ENCODE data around the gene OSBPL6.
"Not testable (repeated sequence)": the region's sequence is repeated elsewhere in the genome, so short reads cannot be mapped to it uniquely, and the experiment has no call there.

DNA sequence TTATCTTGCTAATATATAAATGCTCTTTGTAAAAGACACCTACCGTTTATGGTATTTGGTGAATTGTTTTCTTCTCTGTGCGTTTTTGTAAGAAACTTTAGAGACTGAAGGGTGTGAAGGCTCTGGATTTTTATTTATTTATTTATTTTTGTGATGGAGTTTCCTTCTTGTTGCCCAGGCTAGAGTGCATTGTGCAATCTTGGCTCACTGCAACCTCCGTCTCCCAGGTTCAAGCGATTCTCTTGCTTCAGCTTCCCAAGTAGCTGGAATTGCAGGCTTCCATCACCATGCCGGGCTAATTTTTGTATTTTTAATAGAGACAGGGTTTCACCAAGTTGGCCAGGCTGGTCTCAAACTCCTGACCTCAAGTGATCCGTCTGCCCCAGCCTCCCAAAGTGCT, 129.0 kb downstream of the OSBPL6 start:
- not testable (repeated sequence) for TF ChIP-seq EZH2phosphoT487 (IDR thresholded peaks at IDR 0.05; ENCODE audit: borderline replicate concordance)
- TF ChIP-seq, protein P1, sequence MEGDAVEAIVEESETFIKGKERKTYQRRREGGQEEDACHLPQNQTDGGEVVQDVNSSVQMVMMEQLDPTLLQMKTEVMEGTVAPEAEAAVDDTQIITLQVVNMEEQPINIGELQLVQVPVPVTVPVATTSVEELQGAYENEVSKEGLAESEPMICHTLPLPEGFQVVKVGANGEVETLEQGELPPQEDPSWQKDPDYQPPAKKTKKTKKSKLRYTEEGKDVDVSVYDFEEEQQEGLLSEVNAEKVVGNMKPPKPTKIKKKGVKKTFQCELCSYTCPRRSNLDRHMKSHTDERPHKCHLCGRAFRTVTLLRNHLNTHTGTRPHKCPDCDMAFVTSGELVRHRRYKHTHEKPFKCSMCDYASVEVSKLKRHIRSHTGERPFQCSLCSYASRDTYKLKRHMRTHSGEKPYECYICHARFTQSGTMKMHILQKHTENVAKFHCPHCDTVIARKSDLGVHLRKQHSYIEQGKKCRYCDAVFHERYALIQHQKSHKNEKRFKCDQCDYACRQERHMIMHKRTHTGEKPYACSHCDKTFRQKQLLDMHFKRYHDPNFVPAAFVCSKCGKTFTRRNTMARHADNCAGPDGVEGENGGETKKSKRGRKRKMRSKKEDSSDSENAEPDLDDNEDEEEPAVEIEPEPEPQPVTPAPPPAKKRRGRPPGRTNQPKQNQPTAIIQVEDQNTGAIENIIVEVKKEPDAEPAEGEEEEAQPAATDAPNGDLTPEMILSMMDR (conservative IDR thresholded peaks at IDR 0.05; ENCODE audit: low read length): not testable (repeated sequence)
